Measurements from ENCODE around the gene ARSB.
"Not testable (repeated sequence)": the region's sequence is repeated elsewhere in the genome, so short reads cannot be mapped to it uniquely, and the experiment has no call there.

Gene ARSB

DNA sequence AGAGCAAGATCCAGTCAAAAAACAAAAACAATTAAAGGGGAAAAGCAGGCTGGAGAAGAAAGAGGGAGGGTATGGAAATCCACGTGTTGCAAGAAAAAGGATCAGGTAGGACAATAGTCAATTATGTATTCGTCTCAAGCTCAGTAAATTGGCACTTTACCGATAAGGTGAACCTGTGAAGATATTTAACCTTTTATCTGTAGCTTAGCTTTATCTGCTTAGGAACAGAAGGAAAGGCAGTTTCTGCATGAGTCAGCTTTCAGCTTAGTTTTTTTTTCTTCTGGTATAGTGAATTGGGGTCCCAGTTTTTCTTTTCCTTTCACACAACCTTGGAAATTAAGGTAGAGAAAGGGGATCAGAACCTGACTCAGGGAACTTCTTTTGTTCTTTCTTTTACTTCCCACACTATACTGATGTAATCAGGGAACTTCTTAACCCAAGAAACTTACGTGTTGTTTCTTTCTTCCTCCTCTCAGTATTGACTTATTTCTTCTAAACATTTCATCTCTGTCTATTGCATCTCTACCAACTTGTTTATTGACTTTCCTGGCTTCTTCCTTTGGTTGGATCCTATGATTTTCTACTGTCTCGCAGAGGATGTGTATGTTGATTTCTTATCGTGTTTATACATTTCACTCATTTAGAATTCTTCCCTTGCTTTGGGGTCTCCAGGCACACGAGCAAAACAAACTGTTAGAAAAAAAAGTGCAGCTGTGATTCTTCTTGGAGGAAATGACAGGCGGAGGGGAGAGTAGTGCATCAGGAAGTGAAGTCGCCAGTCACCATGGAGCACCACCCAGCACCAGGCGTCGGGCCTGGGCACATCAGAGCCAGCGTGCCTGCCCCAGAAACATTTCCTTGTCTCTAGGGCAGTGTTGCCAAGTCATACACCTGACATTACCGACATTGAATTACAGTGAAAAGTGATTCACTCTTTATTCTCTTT is 213.6 kb downstream of the ARSB start:
- DNase-seq, result no peak

DNA sequence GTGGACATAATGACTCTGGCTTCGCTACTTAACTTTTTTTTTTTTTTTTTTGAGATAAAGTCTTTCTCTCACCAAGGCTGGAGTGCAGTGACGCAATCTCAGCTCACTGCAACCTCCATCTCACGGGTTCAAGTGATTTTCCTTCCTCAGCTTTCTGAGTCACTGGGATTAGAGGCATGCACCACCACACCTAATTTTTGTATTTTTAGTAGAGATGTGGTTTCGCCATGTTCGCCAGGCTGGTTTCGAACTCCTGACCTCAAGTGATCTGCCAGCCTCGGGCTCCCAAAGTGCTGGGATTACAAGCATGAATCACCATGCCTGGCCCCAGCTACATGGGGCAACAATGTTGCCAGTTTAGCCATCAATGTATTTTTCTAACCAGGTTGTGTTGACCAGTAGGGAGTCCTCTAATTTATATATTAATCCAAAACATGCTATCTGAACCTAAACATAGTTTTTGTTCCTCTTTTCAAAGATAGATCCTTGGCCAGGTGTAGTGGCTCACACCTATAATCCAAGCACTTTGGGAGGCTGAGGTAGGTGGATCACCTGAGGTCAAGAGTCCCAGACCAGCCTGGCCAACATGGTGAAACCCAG is 216.2 kb downstream of the ARSB start:
- DNase-seq, result no peak

DNA sequence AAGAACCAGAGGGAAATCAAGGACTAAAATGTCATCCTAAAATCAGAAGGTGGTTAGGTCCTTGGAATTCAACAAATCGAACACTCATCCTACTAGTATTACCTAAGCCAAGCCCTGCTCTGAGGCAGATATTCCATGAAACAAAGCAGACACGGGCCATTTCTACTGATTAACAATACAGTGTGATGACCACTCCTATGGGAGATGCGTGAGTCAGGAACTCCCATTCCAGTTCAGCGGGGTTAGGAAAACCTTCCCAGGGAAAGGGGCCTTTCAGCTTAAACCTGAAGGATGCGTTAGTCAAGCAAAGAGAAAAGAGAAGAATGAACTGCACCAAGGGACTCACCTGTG is 218.7 kb downstream of the ARSB start:
- DNase-seq, result no peak

DNA sequence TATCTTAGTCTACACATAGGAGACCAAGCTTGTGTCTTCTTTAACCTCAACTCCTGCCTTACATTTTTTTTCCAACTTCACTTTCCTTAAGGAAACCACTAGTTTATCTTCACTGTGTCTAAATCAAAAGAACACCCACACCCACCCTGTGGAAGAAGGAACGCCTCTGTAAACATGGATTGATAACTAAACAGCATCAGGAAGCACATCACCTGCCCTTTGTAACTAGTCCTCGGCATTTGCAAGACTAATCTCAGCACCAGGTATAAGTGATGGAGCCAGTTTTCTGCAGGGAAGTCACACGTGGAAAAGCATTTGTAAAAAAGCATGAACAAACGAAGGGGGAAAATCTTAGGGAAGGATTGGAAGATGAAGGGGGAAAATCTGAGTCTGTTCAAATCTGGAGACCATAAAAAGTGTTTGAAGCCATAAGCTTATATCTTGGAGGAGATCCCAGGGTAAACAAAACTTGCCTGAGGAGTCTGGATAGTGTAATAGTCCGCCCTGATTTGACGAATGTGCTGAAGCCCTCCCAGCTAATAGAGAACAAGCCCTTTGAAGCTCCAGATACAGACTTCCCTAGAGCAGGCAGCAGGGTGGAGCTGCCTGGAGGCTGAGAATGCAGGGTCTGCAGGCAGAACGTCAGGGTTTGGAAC is 219.2 kb downstream of the ARSB start:
- DNase-seq, result no peak

DNA sequence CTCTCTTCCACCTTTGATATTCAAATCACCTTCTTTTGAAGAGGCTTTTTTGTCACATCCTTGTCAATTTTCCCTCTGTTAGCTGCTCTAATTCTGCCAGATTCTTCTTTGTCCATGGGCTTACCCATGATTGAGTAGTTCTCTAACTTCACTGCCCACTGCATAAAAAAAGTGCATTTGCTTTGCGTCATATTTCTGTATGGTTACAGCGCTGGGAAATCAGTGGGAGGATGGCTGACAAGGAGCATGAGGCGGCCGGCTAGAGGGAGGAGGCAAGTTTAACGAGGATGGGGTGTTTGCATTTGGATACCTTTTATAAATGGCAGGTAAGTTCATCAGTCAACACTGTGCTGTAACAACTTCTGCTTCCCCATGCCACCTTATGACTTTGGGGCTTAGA is 220.0 kb downstream of the ARSB start:
- no peak for DNase-seq

DNA sequence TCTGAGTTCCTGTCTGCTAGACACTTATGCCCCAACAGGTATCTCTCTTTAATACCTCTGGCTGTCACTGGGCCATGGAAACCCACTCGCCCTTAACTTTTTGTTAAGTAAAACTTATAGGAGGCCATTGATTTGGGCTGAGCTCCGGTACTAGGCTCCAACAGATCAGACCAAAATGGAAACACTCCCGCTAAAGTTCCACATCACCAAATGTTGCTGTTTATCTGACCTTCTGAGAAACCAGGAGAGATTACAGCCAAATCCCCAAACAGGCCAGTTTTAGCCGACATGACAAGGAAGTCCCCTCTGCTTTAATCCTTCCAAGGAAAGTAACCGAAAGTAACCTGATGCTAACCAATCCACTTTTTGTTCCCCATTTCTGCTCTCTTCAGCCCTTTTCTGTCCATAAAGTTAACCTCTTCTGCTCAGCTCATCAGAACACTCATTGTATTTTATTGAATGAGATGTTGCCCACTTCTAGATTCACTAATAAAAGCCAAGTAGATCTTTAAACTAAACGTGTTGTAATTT is 221.4 kb downstream of the ARSB start:
- no peak for DNase-seq

DNA sequence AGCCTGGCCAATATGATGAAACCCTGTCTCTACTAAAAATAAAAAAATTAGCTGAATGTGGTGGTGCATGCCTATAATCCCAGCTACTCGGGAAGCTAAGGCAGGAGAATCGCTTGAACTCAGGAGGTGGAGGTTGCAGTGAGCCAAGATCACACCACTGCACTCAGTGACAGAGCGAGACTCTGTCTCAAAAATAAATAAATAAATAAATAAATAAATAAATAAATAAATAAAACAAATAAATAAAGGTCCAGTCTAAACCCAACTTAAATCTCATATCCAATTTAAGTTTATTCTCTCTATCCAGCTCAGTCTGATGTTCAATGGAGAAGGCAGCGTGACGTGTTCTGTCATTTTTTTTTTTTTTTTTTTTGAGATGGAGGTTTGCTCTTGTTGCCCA is 222.4 kb downstream of the ARSB start:
- not testable (repeated sequence) for DNase-seq

DNA sequence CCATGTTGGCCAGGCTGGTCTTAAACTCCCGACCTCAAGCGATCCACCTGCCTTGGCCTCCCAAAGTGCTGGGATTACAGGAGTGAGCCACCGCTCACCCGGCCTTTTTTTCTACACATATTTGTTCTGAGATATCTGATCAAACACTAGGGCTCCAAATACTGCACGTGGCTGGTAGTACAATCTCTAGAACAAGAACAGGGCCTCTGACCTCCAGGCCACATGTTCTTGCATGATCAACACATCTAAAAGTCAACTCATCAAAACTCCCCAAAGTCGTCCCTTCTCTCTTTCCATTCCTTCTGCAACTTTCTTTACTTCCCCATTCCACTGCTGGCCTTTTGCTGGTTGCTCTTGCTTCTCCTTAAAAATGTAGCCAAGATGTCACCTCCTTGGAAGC is 223.3 kb downstream of the ARSB start:
- no peak for DNase-seq

DNA sequence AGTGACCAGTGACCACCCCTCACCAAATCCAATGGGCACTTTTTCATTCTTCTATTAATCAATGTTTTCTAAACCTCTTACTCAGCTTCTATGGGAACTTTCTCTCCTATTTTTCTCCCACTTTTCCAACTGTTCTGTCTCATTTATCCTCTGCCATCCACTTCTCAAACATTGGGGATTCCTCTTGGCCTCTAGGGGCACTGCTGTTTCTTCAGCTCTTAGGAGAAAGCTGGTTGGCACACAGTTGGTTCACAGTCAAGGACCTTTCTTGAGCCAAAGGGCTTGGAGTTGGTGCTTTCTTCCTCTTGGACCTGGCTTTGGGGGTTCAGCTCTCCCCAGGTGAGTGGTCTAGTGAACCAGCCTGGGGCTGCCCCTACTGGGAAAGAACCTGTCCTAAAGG is 224.3 kb downstream of the ARSB start:
- DNase-seq, result no peak

DNA sequence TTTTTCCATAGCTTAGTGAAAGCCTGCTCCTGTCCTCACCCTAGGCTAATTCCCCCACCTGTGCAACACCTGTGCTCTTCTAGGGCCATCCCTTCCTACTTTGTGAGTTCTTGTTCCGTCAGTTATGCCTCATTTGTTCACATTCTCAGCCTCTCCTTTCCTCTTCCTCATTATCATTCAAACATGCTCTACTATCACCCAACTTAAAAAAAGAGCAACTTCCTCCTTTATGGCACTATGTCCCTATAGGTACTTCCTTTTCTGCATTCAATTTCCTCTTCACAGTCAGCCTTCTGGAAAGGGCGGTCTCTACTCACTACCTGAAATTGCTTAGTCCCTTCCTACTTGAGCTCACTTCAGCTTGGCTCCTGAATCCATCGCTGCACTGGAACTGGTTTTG is 224.7 kb downstream of the ARSB start:
- no peak for DNase-seq

DNA sequence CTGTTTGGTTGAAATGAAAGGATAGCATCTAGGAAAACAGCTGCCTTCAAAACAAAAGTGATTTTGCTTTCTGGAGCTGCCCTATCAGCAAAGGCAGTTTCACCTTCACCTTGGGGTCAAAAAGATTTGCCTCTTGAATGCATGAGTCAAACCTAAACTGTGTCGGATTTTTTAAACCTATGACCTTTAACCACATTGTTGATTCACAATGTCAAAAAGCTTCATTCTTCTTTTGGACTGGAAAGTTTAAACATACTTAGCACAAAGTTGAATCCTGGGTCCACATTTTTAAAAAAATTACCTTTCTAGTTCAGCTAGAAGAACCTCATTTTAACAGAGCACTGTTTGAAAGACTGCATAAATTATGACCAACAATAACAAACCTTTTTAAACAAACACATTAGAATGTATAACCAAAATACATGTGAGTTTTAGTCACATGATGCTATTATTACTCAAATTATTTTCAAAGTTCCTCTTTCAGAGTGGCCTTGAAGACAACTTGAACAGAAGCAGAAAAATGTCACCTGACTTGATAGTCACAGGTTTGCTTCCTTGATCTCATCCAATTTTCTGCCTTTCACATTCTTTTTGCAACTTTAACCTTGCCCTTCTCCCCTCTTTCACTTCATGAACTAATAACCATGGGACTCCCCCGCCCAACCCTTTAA is 226.8 kb downstream of the ARSB start:
- DNase-seq, result peak; percentile 54

DNA sequence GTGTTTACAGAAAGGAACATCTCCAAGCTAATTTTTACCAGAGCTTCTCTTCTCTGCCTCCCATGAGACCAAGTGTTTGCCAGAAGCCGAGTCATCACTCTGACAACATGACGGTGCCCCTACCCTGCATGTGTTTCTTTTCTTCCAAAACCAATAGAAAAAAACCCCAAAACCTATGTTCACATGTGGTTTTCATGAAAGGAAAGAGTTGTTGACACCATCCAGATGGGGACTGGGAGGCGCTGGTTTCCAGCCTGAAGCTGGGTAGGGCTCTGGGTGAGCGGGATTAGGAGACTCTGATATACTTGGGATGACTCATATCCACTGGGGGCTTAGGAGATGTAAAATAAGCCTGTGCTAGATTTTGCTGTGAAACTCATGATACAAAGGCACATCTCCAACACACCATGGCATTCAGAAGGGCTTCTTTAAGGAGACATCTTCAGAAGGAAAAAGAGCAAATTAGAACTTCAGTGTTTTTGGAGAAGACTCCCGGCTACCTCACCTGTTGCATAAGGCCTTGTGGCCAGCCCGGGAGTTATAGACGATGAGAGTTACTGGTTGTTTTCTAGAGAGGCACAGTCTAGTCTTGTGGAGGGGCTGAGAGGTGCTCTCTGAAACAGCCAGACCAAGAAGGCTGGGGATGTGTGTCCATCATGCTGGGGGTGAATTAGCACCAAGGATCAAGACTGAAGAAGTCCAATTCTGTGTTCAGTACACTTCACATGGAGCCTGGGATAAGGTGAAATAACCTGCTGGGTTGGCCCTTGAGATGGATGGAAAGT is 227.6 kb downstream of the ARSB start:
- DNase-seq, result peak; percentile 10

DNA sequence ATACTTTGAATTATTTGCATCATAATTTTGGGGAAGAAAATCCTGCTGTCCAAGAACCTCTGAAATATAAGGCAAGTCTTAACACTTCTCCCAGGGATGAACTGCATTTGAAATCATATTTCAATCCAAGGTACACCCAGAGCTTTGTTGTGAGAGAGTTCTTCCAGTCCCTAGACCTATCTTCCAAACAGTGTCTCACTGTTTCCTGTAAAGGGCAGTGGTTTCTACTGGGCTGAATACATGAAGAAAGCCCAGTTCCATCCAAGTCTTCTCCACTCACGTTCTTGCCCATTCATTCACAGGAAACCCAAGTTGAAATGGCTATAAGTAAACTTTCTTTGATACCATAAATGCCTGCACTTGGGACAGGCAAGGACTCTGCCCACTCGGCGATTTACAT is 228.3 kb downstream of the ARSB start:
- no peak for DNase-seq

DNA sequence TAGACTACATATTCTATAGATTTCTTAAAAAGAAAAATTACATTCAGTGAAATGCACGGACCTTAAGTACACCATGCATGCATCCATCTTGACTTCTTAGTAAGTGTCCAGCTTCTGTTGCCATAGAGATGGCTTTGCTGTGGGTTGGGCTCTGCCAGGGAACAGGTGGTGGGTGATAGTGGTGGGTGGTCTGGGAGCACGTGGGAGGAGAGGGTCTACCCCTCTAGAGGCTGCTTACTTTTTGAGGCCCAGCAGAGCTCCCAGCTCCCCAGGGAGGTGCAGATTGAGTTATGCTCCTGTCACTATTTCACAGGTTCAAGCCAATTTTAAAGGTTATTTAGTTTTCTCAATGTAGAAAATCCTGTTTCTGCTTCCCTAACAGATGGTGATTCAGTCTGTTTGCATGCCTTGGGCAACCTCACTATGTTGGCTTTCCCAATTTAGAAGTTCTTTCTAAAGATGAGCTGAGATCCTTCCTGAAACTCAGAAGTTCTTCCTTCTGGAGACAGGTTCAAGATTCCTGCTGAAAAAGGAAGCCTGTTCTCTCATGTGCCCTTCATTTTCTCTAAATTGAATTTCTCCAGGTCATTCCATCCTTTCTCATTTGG is 229.2 kb downstream of the ARSB start:
- DNase-seq, result no peak

DNA sequence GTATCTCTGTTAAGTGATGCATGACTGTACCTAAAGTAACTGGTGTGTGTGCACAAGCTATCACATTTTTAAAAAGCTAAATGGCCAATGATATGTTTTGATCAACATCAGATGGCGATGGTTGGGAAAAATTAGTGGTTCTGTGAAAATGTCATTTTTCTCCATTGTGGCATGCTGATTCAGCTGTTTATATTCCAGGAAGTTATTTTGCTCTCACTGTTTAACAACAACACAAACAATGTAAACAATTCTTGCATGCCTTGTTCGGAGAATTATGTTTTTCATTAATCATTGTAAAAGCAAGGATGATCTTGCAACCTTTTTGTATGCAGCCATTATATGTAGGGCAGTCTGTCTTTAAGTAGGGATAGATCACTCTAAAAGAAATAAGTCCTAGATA is 230.5 kb downstream of the ARSB start:
- DNase-seq, result no peak

DNA sequence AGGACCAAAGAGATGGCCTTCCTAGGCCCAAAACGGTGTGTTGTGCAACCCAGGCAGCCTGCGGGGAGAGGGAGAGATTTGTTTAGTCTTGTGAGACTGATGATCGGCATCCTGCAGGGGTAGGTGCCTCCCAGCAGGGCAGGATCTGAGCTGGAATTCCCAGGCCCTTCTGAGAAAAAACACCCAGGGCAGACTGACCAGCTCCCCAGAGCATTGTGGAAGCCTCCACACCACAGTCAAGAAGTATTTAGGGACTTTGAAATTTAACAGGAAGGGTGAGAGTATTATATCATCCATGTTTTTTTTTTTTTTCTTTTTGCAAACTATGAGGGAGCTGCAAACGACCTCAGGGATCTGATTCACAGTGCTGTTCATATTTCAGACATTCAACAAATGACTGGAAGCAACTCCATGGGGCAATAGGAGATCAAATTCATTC is 232.0 kb downstream of the ARSB start:
- DNase-seq, result no peak

DNA sequence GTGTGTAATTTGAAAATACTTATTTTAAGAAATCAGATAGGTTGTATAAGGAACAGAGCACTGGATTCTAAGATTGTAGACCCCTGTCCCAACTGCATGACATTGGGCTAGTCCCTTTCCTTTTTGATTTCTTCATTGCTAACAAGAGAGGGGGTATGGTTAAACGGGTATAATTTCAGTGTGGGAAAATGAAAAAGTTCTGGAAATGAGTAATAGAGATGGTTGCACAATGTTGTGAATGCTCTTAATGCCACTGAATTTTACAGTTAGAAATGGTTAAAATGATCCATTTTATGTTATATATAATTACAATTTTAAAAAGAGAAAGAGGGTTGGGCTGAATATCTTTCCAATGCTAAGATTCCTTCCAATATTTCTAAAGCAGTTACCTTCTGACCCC is 233.2 kb downstream of the ARSB start:
- no peak for DNase-seq

DNA sequence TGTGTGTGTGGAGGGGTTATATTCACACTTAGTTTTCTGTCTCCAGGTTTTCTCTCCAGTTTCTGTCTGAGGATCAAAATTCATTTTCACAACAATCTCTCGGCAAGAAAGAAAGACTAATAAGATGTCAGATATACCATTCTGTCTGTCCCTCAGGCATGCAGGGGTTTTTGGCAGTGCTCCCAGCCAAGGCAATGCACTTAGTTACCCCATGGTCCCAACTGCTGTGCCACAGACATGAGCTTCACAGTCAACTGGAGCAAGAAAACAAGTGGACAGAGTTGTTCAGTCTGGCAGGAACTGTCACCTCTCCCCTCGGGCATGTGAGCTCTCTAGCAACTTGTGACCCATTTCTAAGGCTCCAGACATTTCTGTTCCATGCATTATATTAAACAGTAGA is 234.8 kb downstream of the ARSB start:
- DNase-seq, result no peak

DNA sequence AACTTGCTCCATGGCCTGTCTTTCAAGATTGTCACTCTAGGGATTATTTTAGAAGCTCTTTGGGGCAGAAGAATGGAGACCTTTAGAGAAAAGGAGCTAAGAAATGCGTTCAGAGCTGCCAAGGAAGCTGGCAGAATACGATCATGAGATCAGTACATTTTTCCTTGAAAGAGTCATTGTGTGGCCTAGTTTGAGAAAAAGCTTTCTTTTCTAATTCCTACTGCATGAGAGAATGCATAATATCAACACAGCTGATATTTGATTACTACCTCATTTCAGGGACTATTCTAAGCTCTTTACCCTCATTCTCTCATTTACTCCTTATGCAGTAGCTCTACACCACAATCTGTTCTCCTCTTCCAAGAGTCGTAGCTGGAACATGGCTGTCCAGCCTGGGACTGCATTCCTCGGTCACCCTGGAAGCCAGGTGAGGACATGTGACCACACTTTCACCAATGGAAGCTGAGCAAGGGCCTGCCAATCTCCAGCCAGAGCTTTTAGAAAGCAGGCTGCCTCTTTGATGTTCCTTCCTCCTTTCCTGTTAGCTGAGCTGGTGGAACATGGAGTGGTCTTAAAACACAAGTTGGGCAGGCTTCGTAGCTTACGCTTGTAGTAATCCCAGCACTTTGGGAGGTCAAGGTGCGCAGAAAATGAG is 237.3 kb downstream of the ARSB start:
- no peak for DNase-seq

DNA sequence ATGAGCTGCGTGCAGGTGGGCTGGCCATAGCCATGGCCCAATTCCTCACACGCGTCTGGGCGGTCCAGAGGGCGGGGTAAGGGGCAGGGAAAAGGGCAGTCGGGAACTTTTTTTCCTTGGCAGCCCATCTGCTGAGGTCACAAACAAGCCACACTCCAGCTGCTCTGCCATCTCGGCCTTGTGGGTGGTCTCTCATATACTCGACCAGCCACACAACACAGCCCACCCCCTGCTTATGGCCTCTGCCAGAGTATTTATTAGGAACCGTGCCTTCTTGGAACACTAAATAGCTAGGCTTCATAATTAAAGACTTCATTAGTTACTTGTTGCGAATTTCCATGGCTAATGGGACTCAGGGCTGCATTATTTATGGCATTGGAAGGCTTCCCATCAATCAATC is 238.1 kb downstream of the ARSB start:
- DNase-seq, result no peak

DNA sequence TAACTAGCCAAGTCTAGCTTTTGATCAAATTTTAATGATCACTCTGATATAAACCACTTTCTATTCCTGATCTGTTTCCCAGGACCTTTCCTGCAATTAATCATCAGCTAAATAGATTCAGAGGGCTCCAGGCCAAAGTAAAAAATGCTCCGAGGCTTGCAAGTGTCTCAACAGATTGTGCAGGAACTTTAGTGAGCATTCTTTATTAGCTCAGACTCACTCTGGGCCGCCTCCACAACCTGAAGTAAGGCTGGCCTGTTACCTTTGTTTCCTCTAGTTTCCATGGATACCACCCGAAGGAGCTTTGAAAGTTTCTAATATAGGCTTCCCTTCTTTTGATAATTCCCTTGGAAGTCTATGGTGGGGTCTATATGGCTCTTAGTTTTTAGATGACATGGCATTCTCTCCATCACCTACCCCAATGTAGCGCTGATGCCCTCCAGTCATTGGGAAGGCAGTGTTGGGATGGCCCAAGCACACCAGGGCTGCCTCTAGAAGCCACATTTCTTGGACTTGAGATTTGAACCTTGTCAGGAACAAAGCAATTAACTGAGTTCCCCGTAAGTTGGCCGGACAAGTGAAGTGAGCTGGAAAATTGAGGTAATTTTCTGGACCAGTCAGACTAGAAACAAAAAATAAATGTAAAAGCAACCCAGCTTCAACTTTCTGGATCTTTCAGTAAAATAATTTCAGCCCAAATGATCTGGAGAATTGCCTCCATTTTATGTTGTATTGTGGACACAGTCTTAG is 238.9 kb downstream of the ARSB start:
- DNase-seq, result no peak

Measured in activated CD4-positive, alpha-beta T cell treated with anti-CD3 and anti-CD28 coated beads, Interleukin-2, Interleukin-6, amounts not matched to agents 100 ng/mL and 50 ng/mL, durations not matched to agents 16 hours and 8 hours (primary cell).